ENCODE results near the gene CLSTN1.

The CLSTN1 gene

DNA sequence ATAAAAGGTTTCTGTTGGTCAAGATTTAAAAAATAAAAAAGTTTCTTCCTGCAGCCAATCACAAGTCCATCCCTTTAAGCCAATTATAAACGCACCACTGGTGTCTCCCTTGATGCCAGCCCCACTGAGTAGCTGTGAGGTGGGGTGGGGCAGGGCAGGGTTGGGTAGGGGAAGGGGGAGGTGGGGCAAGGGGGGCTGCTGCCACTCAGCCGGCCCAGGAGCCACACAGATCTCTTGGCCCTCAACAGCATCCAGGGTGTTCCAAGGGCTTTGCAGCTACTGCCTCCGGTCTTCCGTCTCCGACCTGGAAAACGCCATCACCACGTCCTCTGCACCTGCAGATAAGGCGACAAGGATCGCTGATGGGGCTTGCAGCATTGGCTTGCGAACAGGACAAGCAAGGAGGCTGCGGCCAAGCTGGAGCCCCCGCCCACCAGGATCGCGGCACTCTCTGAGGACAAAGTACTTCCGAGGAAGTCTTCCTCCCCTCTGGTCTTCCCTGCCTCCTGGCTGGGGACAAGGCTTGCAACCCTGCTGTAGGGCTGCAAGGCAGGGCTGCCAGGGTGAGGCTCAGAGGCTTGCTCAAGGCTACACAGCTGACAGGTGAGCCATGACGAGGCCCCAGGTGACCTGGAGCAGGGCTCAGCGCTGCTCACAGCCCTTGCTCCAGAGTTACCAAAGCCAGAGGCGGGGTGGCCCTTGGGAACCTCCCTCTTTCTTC, 26.8 kb upstream of the CLSTN1 start:
- FAIRE-seq: no peak

DNA sequence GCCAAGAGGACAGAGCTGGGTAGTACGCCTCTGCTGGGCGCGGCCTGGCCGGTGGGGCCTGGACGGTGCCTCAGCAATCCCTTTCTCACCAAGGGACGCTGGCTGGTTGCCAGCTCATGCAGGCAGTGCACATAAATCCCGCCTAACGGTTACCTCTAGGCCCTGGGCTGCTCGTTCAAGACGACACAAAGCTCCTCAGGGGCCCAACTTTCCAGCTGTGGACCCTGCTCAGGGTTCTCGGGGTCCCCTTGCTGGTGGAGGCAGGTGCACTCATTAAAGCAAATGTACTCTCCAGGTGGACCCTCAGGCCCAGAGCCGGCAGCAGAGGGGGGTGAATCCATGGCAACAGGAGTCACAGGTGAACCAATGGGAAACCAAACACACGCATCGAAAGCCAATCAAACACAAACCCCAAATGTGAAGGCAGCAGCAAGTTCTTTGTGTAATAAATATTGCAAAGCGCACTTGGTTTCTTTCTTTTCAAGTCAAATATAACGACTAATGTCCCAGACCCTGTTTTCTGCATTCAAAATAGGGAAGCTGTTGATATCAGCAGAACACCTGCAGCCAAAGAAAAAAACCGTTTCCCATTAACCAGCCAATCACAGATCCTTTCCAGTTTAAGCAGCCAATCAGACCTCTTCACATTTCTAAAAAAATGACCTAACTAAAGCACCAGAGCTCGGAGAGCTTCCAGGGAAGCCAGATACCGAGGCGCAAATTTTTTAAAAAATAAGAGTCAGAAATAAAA, 26.1 kb upstream of the CLSTN1 start:
- no peak for FAIRE-seq

DNA sequence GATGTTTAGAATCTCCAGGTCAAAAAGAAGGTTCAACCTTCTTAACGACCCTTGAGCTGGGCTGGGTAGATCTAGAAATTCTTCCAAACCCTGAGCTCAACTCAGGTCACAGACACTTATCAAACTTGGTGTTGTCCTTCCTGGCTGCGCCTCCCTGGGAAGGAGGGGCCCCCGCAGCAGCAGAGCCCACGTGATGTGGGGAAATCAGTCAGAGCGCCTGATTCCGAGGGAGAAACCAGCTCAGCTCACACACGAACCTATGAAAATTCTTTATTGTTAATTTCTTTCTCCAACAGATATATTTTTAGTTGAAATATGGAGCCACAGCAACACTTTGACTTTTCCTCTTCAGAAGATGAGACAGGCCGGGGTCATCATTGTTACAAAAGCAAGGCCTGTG, 24.3 kb upstream of the CLSTN1 start:
- no peak for FAIRE-seq

DNA sequence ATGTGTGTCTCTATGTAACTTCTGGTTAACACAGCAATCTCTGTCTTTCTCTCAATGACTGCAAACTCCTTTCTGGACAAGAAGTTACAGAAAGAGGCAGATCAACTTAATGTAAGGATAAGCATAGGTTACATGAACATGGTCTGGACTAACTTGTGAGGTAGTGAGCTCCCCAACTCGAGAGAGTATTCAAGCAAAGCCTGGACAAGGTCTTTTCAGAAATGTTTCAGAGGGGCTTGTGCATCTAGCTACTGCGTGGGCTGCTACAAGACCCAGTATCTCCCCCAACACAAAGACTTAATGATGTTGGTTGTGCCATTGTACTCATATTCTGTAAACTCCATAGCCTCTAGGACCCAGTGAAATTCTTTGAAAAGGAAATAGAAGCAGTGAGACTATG, 23.5 kb upstream of the CLSTN1 start:
- no peak for FAIRE-seq

DNA sequence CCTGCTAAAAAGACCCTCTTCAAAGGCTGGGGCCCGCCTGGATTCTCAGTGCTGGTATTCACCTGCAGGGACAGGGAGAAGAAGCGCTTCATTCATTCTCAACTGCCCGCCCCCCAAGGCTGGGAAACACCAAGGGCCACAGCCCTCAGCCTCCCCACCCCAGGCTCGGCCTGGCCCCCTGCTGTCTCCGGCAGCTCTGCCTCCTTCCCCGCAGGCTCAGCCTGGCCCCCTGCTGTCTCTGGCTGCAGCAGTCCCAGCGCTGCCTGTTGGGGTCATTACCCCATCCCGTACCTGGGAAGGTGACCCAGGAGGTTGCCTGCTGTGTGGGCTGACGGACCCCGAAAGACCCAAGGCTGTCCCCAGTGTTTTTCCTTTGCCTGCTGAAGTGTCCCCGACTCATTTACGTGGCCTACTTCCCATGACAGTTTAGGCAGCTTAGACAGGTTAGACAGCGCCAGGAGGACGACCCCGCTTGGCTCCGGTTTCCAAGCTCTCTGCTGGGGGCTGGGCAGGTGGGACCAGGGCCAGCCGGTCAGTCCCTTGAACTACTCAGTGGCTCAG, 22.9 kb upstream of the CLSTN1 start:
- FAIRE-seq: no peak

DNA sequence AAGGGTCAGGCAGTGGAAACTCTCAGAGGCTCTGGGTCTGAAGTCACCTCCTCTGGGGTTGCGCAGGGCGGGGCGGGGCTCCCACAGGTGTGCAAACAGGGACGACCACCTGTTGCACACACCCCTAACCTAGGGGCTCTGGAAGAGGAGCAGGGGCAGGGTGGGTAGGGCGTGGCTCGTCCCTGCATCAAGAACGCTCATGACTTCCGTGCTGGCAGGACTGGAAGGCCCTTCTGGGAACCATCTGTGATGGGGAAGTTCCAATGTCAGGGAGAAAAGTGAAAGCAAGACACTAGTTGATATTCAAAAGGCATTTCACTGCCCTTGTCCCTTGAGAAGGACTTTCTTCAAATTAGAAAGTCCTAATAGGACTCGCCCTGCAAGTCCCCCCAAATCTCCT, 22.1 kb upstream of the CLSTN1 start:
- no peak for FAIRE-seq

DNA sequence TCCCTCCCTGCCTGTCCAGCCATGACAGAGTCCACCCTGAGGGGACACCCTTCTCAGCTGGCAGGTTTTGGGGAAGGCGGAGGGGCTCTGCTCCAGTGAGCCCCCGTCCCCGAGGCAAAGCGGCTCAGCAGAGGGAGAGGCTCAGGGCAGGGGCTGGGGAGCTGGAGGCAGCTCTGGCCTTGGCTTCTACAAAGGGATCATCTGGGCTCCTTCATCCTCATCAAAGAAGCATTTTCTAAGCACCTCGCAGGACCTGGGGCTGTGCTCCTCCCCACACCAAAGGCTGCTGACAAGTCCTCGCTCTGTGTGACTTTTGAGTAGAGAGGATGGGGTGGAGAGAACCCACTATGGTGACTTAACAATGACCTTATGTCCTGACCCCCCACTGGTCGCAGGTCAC, 21.0 kb upstream of the CLSTN1 start:
- no peak for FAIRE-seq

DNA sequence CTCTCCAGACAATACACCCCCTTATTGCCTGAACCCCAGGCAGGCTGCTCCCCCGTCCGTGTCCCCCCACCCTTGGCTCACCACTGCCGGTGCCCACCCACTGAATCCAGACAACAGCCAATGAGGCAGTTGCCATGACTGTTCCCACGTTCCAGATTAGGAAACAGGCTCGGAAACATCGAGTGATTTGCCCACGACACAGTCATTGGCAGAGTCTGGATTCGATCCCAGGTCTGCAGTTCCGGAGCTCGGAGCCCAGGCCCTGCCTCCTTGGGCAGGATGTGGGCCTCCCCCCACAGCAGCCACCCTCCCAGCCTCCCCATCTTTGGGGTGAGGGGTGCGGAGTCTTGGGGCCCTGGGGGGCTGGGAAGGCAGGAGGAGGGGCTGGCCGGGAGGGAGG, 20.3 kb upstream of the CLSTN1 start:
- no peak for FAIRE-seq

DNA sequence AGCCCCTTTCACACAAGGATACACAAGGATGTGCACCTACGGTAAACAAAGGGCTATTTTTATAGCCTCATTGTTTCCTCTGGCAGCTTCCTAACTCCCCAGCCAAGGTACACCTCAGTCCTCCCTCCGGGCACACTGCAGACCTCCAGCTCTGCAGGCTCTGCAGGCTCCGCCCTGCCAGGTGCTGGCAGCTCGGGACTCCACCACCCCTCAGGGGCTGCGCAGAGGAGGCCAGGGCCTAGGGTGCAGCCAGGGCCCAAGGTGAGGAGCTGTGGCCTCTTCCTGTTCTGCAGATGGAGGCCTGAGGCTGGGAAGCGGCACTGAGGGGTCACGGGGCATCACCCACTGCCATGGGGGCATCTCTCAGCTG, 19.8 kb upstream of the CLSTN1 start:
- FAIRE-seq: no peak

DNA sequence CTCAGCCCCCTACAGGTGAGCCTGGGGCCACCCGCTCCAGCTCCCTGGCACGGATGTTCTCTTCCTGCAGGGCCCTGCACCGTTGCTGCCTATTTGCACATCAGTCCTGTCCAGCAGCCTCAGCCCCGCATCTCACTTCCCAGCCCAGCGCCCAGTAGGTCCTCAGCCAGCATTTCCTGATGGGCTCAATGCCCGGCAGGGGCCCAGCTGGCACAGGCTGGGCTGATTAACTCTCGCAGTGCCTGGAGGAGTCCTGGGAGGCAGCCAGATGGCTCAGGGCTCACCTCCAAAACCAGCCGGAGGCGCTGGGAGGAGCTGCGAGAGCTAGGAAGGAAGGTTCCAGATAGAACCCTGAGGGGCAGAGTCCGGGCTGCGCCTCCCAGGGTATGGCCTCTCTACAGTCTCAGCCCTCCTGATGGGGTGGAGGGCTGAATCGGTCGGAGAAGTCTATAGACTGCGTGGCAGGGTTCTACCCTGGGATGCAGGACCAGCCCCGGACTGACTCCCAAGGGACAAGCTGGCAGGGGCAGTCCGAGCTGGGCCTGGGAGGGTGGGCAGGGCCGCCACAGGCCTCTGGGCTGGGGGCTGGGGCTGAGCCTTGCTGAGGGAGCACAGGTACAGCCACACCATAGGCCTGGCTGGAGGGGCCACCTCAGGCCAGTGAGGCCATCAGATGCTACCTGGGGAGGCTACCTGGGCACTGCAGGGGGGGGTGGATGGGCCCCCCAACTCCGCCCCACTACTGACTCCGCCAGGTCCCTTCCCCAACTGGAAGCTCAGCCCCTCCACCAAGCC, 19.2 kb upstream of the CLSTN1 start:
- no peak for FAIRE-seq

DNA sequence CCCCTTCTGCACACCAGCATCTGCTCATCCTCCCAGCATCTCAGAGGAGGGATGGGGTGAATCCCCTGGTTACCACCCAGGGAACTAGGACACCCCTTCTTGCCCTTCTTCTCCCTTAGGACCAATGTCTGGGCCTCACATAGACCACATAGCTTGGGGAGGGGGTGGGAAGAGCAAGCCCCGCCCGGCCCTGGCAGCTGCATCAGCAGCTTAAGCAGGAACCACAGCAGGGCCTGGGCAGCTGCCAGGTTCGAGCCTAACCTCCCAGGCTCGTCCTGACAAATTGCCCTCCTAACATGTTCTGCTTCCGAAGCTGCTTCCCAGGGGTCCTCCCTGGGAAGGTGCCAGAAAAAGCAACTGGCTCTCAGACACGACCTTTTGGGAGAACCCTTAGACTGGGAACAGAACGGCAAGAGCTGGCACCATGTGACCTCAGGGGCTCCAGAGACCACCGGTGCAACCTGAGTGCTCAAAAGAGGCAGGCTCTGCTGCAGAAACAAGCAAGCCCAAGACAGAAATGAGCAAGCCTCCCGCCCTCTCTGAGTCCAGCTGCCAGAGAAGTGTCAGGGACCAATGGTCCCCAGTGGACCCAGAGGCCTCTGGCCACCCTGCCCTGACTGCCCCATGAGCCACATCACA, 18.4 kb upstream of the CLSTN1 start:
- FAIRE-seq: no peak

DNA sequence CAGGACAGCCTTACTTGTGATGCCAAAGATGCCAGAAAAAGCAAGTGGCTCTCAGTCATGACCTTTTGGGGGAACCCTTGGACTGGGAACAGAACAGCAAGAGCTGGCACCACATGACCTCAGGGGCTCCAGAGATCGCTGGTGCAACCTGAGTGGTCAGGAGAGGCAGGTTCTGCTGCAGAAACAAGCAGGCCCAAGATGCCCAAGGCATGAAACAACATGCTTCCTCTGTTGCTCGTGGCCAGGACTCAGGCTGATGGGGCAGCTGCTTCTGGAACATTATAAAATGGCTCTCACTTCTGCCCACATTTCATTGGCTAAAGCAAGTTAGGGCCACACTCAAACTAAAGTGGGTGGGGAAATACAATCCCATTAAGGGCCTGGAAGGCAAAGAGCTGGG, 17.7 kb upstream of the CLSTN1 start:
- no peak for FAIRE-seq

DNA sequence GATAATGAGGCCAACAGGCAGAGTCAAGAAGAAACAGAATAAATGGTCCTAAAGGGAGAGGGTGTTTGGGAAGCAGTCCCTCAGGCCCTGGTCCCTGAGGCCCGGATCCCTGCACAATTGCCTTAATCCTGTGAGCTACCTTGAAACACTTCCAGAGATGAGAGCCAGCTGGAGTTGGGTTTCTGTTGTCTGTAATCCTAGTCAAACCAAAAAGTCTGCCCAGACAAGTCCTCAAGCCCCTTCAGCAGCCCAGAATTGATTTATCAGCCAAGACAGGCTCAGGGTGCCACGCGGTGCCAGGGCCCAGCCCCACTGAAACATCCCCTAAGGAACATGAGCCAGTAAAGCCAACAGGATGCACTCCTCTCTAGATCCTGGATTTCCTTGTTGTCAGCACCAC, 16.4 kb upstream of the CLSTN1 start:
- FAIRE-seq: no peak

DNA sequence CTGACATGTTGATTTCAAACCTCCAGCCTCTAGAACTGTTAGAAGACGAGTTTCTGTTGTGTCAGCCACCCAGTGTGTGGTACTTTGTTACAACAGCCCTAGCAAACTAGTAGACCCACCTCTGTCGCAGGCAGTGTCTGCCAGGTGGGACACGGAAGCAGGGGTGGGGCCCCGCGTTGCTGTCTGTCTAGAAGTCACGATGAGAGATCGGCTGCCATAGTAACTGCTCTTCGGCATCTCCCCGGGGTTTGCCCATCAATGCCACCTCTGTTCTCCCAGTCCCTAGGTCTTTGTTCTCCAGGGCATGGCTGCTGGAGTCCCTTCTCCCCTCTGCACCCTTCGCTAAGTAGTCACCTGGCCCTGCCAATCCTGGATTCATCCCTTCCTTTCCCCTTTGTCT, 15.2 kb upstream of the CLSTN1 start:
- FAIRE-seq: no peak

DNA sequence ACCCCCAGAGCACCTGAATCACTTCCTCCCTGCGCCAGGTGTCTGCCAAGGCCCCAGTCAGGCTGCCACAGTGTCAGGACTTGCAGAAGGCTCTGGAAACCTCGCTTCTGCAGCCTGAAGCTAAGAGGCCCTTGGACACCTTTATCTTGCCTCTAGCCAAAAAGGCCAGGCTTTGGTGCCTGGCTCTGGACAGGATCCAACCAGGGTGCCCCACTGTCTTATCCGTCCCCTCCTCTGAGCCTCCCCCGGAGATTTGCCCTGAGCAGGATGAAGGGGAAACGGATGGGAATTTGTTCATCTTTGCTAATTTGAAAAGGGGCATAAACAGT, 12.8 kb upstream of the CLSTN1 start:
- FAIRE-seq: no peak

DNA sequence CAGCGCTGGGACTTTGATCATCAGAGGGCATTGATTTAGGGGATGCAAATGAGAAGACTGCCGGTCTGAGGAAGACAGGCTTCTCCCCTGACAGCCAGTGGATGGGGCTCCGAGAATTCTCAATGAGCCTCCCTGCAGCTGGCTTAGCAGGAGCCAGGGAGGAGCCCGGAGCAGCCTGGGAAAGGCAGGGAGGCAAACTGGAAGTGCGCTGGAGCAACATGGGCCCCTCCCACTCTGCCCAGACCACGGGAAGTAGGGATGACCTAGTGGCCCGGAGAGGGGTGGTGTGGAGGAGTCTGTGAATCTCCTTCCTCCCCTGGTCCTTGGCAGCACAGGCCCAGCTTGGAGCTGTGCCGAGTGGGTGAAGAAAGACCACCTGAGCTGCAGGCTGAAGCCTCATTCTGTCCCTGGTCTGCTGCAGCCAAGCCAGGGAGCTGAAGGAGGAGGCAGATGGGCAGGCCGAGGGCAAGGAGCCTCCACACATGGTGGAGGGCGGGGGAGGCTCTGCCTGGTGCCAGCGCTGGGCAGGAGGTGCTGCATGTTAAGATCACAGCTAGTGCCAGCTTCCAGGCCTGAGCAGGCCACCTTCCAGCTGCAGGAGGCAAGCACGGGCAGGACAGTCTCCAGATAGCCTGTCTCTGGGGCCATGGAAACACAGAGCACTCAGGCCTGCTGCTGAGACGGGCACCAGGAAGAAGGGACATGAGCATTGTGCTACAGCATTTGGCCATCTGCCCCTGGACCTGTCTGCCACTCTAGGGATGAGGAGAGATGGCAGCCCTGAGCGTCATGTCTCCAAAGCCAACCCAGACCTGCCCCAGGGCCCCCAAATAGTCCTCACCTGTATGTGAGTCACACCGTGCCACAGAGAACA, 12.2 kb upstream of the CLSTN1 start:
- no peak for FAIRE-seq

DNA sequence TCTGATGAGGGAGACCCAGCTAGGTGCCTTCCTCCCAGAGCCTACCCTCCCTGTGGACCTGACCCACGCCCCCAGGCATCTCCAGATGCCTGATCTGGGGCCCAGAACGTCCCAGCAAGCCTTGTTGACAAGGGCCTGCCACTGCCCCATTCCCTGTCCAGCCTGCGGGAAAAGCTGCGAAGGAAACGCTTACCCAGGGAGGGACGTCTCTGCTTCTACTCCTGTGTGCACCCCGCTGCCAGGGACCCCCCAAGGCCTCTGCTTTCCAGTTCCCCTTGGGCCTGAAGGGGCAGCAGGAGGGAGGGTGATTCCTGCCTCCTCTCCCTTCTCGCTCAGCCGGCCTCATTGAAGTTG, 11.6 kb upstream of the CLSTN1 start:
- no peak for FAIRE-seq

DNA sequence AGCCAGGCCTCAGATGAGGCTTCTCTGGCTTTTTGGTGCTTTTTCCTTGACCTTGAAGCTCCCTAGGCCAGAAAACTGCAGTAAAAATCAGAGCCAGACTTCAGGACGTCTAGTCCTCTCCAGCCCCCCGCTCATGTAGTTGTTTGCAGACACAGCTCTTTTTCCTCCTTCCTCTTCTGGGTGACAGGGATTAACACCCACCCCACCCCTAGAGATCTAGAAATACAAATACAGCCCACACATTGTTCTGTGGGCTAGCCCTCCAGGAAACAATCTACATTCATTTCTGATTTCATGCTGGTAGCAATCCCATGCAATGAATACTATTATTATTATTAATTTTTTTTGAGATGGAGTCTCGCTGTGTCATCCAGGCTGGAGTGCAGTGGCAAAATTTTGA, 9.9 kb upstream of the CLSTN1 start:
- no peak for FAIRE-seq

DNA sequence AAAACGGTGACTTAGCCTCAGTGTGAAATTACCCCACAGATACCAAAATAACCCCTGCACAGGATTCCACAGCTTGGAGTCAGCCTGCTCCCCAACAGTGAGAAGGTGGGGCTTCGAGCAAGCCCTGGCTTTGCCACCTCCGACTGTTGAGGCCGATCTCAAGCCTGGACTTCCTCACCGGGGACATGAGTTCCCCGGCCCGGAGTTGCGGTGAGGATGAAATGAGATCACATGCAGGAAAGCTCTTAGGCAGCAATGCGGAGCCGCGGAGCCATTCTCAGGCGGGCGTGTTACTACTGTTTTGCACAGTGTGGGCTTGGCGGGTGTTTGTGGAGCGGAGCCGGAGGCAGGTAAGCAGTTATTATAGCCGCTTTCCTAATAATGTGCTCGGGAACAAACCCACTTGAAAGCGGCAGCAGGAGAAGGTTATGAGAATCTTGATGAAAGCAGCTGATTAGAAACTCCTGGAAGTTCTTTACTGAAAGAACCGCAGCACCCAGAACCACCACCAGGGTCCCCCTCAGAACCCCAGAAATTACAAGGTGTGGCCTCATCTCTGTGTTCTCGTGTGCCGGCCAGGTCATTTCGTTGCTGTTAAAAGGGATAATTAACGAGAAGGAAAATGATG, 3.9 kb upstream of the CLSTN1 start:
- FAIRE-seq: no peak

DNA sequence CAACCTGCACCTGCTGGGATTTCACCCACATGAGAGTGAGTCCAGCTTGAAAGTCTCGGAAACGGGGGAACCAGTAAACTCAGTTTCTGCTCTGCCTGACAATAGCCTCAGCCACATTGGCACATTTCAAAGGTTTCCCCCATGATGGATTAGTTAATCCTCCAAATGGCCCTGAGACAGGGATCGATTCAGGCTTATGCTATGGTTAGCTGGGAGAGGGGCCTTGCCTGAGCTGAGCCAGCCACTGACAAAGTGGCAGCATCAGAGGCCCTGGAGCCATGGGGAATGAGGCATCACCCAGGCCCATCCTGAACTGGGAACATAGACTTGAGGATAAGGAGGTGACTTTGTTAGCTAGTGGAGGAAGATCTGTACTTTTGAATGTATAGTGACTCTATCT, 2.9 kb upstream of the CLSTN1 start:
- FAIRE-seq: no peak

DNA sequence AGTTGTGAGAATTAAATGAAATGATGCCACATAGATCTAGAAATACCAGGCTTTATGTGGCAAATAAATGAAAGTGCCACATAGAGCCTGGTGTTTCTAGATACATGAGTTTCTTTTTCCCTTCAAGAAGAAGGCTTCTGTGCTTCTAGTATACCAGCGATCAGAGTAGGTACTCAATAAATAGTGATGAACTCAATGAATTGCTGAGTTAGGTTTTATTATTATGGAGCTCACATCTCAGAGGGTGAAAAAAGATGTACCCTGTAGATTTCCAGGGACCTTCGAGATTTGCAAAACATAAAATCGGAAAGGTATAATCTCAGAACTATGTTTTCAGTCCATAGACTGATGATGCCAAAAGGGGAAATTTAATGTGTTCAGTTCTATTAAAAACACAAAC, 2.3 kb upstream of the CLSTN1 start:
- FAIRE-seq: no peak

All from TTC549 (cell line).